Karpas-422 (cell line): ENCODE results near the gene PARVB. TPM values are rescaled to one million over a fixed set of nuclear protein-coding genes. Genes with fewer than 3 reads are reported as not detected.

Source experiments
- DNase-seq: peaks from one replicate; pipeline ENCODE4 v3.0.0-alpha.2; 2015
- H2AFZ ChIP-seq: fragments of 200-600 bp; sonication (generic); 2 replicates; pipeline ENCODE4 v1.6.1; 2014; ENCODE audit warnings: antibody characterized with exemption, low read length, mixed read lengths
- H3K27ac ChIP-seq: fragments of 200-600 bp; sonication (generic); 2 replicates; pipeline ENCODE4 v1.5.1; 2014; ENCODE audit warnings: mild to moderate bottlenecking, low read length, moderate library complexity
- H3K27me3 ChIP-seq: fragments of 200-600 bp; sonication (generic); 2 replicates; pipeline ENCODE4 v1.6.1; 2014; ENCODE audit warnings: low read length, mixed read lengths
- H3K36me3 ChIP-seq: fragments of 200-600 bp; sonication (generic); 2 replicates; pipeline ENCODE4 v1.6.1; 2014; ENCODE audit warnings: low read length, mixed read lengths; ENCODE audit not compliant: insufficient read depth
- H3K4me1 ChIP-seq: fragments of 200-600 bp; sonication (generic); 2 replicates; pipeline ENCODE4 v1.6.1; 2014; ENCODE audit warnings: mild to moderate bottlenecking, low read length, mixed read lengths
- H3K4me2 ChIP-seq: fragments of 200-600 bp; sonication (generic); 2 replicates; pipeline ENCODE4 v1.6.1; 2014; ENCODE audit warnings: low read length, low read depth, mild to moderate bottlenecking; ENCODE audit not compliant: poor library complexity, severe bottlenecking
- H3K4me3 ChIP-seq: fragments of 200-600 bp; sonication (generic); 2 replicates; pipeline ENCODE4 v1.5.1; 2014; ENCODE audit warnings: mild to moderate bottlenecking, antibody characterized with exemption, low read length, mixed read lengths
- H3K79me2 ChIP-seq: fragments of 200-600 bp; sonication (generic); 2 replicates; pipeline ENCODE4 v1.6.1; 2014; ENCODE audit warnings: mild to moderate bottlenecking, low read length, mixed read lengths
- H3K9ac ChIP-seq: fragments of 200-600 bp; sonication (generic); 2 replicates; pipeline ENCODE4 v1.6.0; 2014; ENCODE audit warnings: low read length
- H3K9me2 ChIP-seq: fragments of 200-600 bp; sonication (generic), shearing (Covaris generic); replicated peaks from 2 replicates; pipeline ENCODE4 v1.6.0; 2014; ENCODE audit warnings: mild to moderate bottlenecking, low read length, moderate library complexity; ENCODE audit not compliant: insufficient read depth
- H3K9me3 ChIP-seq: fragments of 300-700, 200-600 bp; sonication (generic); 2 replicates; pipeline ENCODE4 v1.6.1; 2014; ENCODE audit warnings: low read length, mixed read lengths
- H4K20me1 ChIP-seq: fragments of 200-600 bp; sonication (generic); 2 replicates; pipeline ENCODE4 v1.6.1; 2014; ENCODE audit warnings: mild to moderate bottlenecking, antibody characterized with exemption, low read length, low read depth; ENCODE audit not compliant: insufficient read depth
- total RNA-seq: library from RNA; depleted of rRNA; stranded (reverse); fragments of >200 nt; shearing (Covaris generic); gene quantifications from 2 replicates; pipeline ENCODE4 v1.2.3, GENCODE V29; 2014; ENCODE audit warnings: low replicate concordance

PARVB gene
- total RNA-seq, 1 experiment from 2014 or later: 24.9 TPM

DNA sequence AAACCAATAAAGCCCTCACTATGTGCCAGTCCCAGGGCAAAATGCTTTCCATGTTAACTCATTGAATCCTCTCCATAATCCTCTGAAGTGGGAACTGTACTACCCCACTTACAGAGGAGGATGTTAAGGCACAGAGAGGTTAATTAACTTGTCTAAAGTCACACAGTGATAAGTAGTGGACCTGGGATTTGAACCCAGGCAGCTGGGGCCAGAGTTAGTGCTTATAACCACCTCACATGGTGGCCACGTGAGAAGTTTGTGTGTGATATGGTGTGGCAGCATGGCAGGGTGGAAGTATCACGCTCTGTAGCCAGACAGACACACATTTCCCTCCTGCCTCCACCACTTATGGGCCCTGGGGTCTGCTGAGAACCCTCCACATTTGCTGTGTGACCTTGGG lies 173.2 kb downstream of the PARVB start:
- Histone ChIP-seq H3K4me2 (no peak overlapping the region), H2AFZ (no peak overlapping the region), H3K27ac (no peak overlapping the region), H4K20me1 (peaks cover 8% of the 10 kb centered on the region; the same call in 1 of the 2 replicates), H3K4me3 (no peak overlapping the region), H3K36me3 (no peaks in the 10 kb centered on the region), H3K9me3 (no peaks in the 10 kb centered on the region), H3K27me3 (no peaks in the 10 kb centered on the region), H3K4me1 (peaks cover 4% of the 10 kb centered on the region; the same call in 1 of the 2 replicates), H3K9ac (no peak overlapping the region), H3K79me2 (no peaks in the 10 kb centered on the region), H3K9me2 (no peaks in the 10 kb centered on the region)
- DNase-seq: no peak

GRCh38 chr22:44199164-44199563 lies 175.1 kb downstream of the PARVB start:
- no peaks in the 10 kb centered on the region for H3K36me3 ChIP-seq
- H3K4me1 ChIP-seq: peaks cover 6% of the 10 kb centered on the region
- H3K27me3 ChIP-seq: no peaks in the 10 kb centered on the region
- no peak overlapping the region for H3K27ac ChIP-seq
- no peaks in the 10 kb centered on the region for H3K79me2 ChIP-seq
- no peak overlapping the region for H3K9ac ChIP-seq
- H2AFZ ChIP-seq: no peak overlapping the region
- peaks cover 8% of the 10 kb centered on the region; the same call in 1 of the 2 replicates for H4K20me1 ChIP-seq
- no peak overlapping the region for H3K4me3 ChIP-seq
- H3K9me3 ChIP-seq: no peaks in the 10 kb centered on the region
- H3K4me2 ChIP-seq: no peak overlapping the region
- no peaks in the 10 kb centered on the region for H3K9me2 ChIP-seq
- no peak for DNase-seq

GRCh38 chr22:44199866-44200265 lies 175.8 kb downstream of the PARVB start:
- DNase-seq: no peak
- H3K4me3 ChIP-seq: no peak overlapping the region
- H3K79me2 ChIP-seq: no peaks in the 10 kb centered on the region
- no peaks in the 10 kb centered on the region for H3K36me3 ChIP-seq
- H2AFZ ChIP-seq: no peak overlapping the region
- H4K20me1 ChIP-seq: peaks cover 14% of the 10 kb centered on the region; the same call in 1 of the 2 replicates
- H3K4me1 ChIP-seq: peaks cover 13% of the 10 kb centered on the region
- H3K9me3 ChIP-seq: no peaks in the 10 kb centered on the region
- no peak overlapping the region for H3K4me2 ChIP-seq
- no peaks in the 10 kb centered on the region for H3K9me2 ChIP-seq
- no peak overlapping the region for H3K27ac ChIP-seq
- H3K9ac ChIP-seq: no peak overlapping the region
- no peaks in the 10 kb centered on the region for H3K27me3 ChIP-seq

- Histone ChIP-seq H4K20me1 (peaks cover 17% of the 10 kb centered on the region; the same call in 1 of the 2 replicates), H3K9ac (no peak overlapping the region), H3K79me2 (no peaks in the 10 kb centered on the region), H2AFZ (no peak overlapping the region), H3K9me2 (no peaks in the 10 kb centered on the region), H3K4me2 (no peak overlapping the region), H3K27ac (no peak overlapping the region), H3K27me3 (no peaks in the 10 kb centered on the region), H3K36me3 (no peaks in the 10 kb centered on the region), H3K4me1 (peaks cover 16% of the 10 kb centered on the region), H3K9me3 (no peaks in the 10 kb centered on the region), H3K4me3 (no peak overlapping the region)
- no peak for DNase-seq
Observed at GRCh38 chr22:44200451-44200850, 176.3 kb downstream of the PARVB start.

DNA sequence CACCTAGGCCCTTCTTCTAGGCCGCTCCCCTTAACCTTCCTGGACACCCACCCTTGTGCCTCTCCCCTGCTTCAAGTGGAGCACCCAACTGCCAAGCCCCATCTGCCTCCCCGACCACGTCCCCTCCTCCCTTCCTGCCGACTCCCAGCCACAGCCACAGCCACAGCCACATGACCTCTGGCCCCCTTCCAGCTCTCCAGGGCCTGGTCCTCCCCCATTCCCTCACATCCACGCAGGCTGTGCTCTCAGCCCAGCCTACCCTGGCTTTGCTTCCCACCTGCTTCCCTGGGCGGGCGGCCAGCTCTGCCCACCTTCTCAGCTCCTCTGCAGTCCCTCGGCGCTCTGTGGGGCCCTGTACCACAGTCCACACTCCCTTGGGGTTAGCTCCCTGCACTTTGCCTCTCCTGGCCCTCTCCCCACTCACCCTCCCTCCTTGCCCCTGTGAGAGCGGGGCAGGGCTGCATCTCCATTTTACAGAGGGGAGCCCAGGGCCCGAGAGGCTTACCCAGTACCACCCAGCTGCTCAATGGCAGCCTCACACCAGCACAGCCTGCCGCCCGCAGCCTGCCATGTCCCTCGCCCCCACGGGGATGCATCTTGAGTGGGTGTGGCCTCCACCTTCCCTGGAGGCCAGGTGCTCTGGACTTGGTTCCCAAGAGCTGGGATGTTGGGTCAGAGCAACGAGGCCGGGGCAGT lies 176.9 kb downstream of the PARVB start:
- Histone ChIP-seq H3K4me1 (peaks cover 20% of the 10 kb centered on the region), H4K20me1 (peaks cover 20% of the 10 kb centered on the region; the same call in 1 of the 2 replicates), H3K4me3 (no peak overlapping the region), H3K27me3 (no peaks in the 10 kb centered on the region), H3K9me3 (no peaks in the 10 kb centered on the region), H3K36me3 (no peaks in the 10 kb centered on the region), H3K79me2 (no peaks in the 10 kb centered on the region), H3K9me2 (no peaks in the 10 kb centered on the region), H3K4me2 (no peak overlapping the region), H3K9ac (no peak overlapping the region), H3K27ac (no peak overlapping the region), H2AFZ (no peak overlapping the region)
- DNase-seq: no peak

DNA sequence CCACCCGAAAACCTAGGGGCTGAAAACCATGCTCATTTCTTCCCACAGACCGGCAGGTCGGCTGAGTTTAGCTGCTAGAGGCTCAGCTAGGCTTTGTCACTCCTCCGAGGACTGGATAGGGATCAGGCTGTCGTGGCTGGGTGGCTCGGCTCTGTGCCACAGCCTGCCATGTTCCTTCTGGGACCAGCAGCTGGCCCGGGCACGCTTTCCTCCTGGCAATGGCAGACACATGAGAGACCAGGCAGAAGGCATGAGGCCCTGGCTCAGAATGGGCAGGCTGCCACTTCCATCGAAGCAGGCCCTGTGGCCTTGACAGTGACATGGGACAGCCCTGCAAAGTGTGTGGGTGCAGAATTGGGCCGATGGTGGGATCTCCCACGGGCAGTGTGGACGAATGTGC lies 177.6 kb downstream of the PARVB start:
- no peak overlapping the region for H3K4me2 ChIP-seq
- no peak overlapping the region for H3K27ac ChIP-seq
- H3K9ac ChIP-seq: no peak overlapping the region
- no peak overlapping the region for H2AFZ ChIP-seq
- no peaks in the 10 kb centered on the region for H3K36me3 ChIP-seq
- H4K20me1 ChIP-seq: peaks cover 20% of the 10 kb centered on the region; the same call in 1 of the 2 replicates
- H3K4me1 ChIP-seq: peaks cover 21% of the 10 kb centered on the region
- no peaks in the 10 kb centered on the region for H3K9me3 ChIP-seq
- no peak overlapping the region for H3K4me3 ChIP-seq
- no peaks in the 10 kb centered on the region for H3K79me2 ChIP-seq
- no peaks in the 10 kb centered on the region for H3K9me2 ChIP-seq
- DNase-seq: no peak
- H3K27me3 ChIP-seq: no peaks in the 10 kb centered on the region

- H3K4me3 ChIP-seq: no peak overlapping the region
- no peak for DNase-seq
- H2AFZ ChIP-seq: no peak overlapping the region
- H4K20me1 ChIP-seq: peaks cover 20% of the 10 kb centered on the region; the same call in 1 of the 2 replicates
- no peak overlapping the region for H3K4me2 ChIP-seq
- no peaks in the 10 kb centered on the region for H3K36me3 ChIP-seq
- no peaks in the 10 kb centered on the region for H3K9me3 ChIP-seq
- H3K9ac ChIP-seq: no peak overlapping the region
- H3K27me3 ChIP-seq: no peaks in the 10 kb centered on the region
- H3K9me2 ChIP-seq: no peaks in the 10 kb centered on the region
- H3K79me2 ChIP-seq: no peaks in the 10 kb centered on the region
- H3K4me1 ChIP-seq: peaks cover 21% of the 10 kb centered on the region
- no peak overlapping the region for H3K27ac ChIP-seq
Observed at GRCh38 chr22:44202261-44202789, 178.2 kb downstream of the PARVB start.

DNA sequence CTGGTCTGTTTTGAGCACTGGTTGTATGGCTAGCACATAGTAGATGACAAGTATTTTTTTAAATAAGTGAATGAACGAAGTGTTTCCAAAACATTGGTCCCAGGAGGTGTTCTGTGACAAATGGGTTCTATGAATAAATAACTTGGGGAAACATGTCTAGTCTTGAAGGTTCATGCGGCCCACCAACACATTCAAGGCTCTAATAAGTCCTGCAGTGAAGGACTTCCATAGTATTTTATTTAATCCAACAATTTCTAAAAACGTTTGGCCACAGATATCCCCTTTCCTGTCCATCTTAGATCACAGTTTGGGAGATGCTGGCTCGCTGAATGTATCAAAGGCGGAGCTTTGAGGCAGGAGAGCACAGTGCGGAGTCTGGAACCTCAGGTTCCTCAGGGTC lies 179.1 kb downstream of the PARVB start:
- Histone ChIP-seq H3K9me3 (no peaks in the 10 kb centered on the region), H3K4me2 (no peak overlapping the region), H3K79me2 (no peaks in the 10 kb centered on the region), H2AFZ (no peak overlapping the region), H3K27me3 (no peaks in the 10 kb centered on the region), H3K4me3 (no peak overlapping the region), H3K36me3 (no peaks in the 10 kb centered on the region), H4K20me1 (peaks cover 20% of the 10 kb centered on the region; the same call in 1 of the 2 replicates), H3K4me1 (peaks cover 25% of the 10 kb centered on the region), H3K9me2 (no peaks in the 10 kb centered on the region), H3K27ac (no peak overlapping the region), H3K9ac (no peak overlapping the region)
- no peak for DNase-seq
